ENCODE measurements around the gene RIPK3.
"Not testable (repeated sequence)": the region's sequence is repeated elsewhere in the genome, so short reads cannot be mapped to it uniquely, and the experiment has no call there.

The RIPK3 gene

GRCh38 chr14:24369463-24369862 lies 29.7 kb upstream of the RIPK3 start:
- no peak for DNase-seq (ENCODE audit: low read depth)

GRCh38 chr14:24368562-24369252 lies 28.9 kb upstream of the RIPK3 start:
- peak; percentile 36 for DNase-seq (ENCODE audit: low read depth)

- DNase-seq (ENCODE audit: low read depth): no peak
Observed at GRCh38 chr14:24368212-24368561, 28.4 kb upstream of the RIPK3 start.

- DNase-seq (ENCODE audit: low read depth): no peak
Observed at GRCh38 chr14:24367514-24368211, 27.9 kb upstream of the RIPK3 start, which contains the start of gene NFATC4. NFATC4 (plus strand) TSS chr14:24368184; CDS start chr14:24368341, 157 bp downstream.

GRCh38 chr14:24366721-24367513 lies 27.1 kb upstream of the RIPK3 start:
- no peak for DNase-seq (ENCODE audit: low read depth)

GRCh38 chr14:24366413-24366720 lies 26.6 kb upstream of the RIPK3 start:
- DNase-seq (ENCODE audit: low read depth): no peak

- peak; percentile 42 for DNase-seq (ENCODE audit: low read depth)
Observed at GRCh38 chr14:24365600-24366412, 26.0 kb upstream of the RIPK3 start.

- DNase-seq (ENCODE audit: low read depth): no peak
Observed at GRCh38 chr14:24364841-24365240, 25.1 kb upstream of the RIPK3 start.

GRCh38 chr14:24363401-24363800 lies 23.6 kb upstream of the RIPK3 start:
- DNase-seq (ENCODE audit: low read depth): no peak

- DNase-seq (ENCODE audit: low read depth): no peak
Observed at GRCh38 chr14:24362241-24362960, 22.6 kb upstream of the RIPK3 start.

GRCh38 chr14:24361326-24361725 lies 21.5 kb upstream of the RIPK3 start:
- no peak for DNase-seq (ENCODE audit: low read depth)

- no peak for DNase-seq (ENCODE audit: low read depth)
Observed at GRCh38 chr14:24360281-24360680, 20.5 kb upstream of the RIPK3 start.

- no peak for DNase-seq (ENCODE audit: low read depth)
Observed at GRCh38 chr14:24356208-24356607, 16.4 kb upstream of the RIPK3 start.

- no peak for DNase-seq (ENCODE audit: low read depth)
Observed at GRCh38 chr14:24355009-24355408, 15.2 kb upstream of the RIPK3 start.

- not testable (repeated sequence) for DNase-seq (ENCODE audit: low read depth)
Observed at GRCh38 chr14:24354482-24354825, 14.7 kb upstream of the RIPK3 start.

- DNase-seq (ENCODE audit: low read depth): no peak
Observed at GRCh38 chr14:24353559-24354481, 14.0 kb upstream of the RIPK3 start.

- DNase-seq (ENCODE audit: low read depth): no peak
Observed at GRCh38 chr14:24351517-24351916, 11.7 kb upstream of the RIPK3 start.

GRCh38 chr14:24349742-24350141 lies 10.0 kb upstream of the RIPK3 start:
- no peak for DNase-seq (ENCODE audit: low read depth)

GRCh38 chr14:24348186-24348585 lies 8.4 kb upstream of the RIPK3 start:
- no peak for DNase-seq (ENCODE audit: low read depth)

GRCh38 chr14:24347134-24347533 lies 7.3 kb upstream of the RIPK3 start:
- DNase-seq (ENCODE audit: low read depth): no peak
